Activated CD4-positive, alpha-beta T cell treated with anti-CD3 and anti-CD28 coated beads, Interleukin-2, amount 10 ng/mL, durations not matched to agents 24 days and 14 days (primary cell): ENCODE data around the gene GALNT18. TPM values are rescaled to one million over a fixed set of nuclear protein-coding genes. Genes with fewer than 3 reads are reported as not detected.

ENCODE experiments used
- DNase-seq: peaks from one replicate; pipeline ENCODE4 v3.0.0; 2022
- H3K27ac Mint-ChIP-seq: one replicate; pipeline ENCODE4 v1.8.0; 2022; ENCODE audit warnings: mild to moderate bottlenecking, mixed read lengths
- H3K27me3 Mint-ChIP-seq: one replicate; pipeline ENCODE4 v1.8.0; 2022; ENCODE audit warnings: mixed read lengths
- H3K36me3 Mint-ChIP-seq: one replicate; pipeline ENCODE4 v1.8.0; 2022; ENCODE audit warnings: low read depth, mild to moderate bottlenecking, mixed read lengths
- H3K4me1 Mint-ChIP-seq: one replicate; pipeline ENCODE4 v1.8.0; 2021; ENCODE audit warnings: mixed read lengths
- H3K4me3 Mint-ChIP-seq: one replicate; pipeline ENCODE4 v1.8.0; 2022; ENCODE audit warnings: mild to moderate bottlenecking, moderate library complexity, mixed read lengths
- H3K9me3 Mint-ChIP-seq: one replicate; pipeline ENCODE4 v1.8.0; 2021; ENCODE audit warnings: mixed read lengths
- intact Hi-C: fragments of 100-400 bp; cut with micrococcal nuclease; formaldehyde crosslinking; loops from one replicate; pipeline ENCODE4 v1.15.1; 2023
- total RNA-seq: library from RNA; stranded (reverse); gene quantifications from 2 replicates; pipeline ENCODE4 v1.2.3, GENCODE V29; 2022

GALNT18 gene
- total RNA-seq, 1 donor from 2014 or later, result 8.6 TPM

DNA sequence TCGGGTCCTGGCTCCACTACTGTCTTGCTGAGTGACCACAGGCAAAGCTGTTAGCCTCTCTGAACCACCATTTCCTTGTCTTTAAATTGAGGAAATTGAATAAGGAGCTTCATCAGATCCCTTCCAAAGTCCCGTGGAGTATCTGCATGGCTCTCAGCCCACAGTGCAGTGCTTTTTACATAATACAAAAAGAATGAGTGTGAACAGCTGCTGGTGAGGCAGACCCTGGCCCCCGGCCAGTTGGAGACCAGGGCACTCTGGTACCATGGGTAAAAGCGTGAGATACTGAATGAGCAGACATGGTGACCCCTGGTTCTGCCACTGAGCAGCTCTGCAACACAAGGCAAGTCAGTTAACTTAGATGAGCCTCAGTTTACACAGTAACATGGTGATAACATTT, 86.8 kb downstream of the GALNT18 start:
- no peaks in the 10 kb centered on the region for H3K36me3 Mint-ChIP-seq
- H3K4me1 Mint-ChIP-seq, result no peaks in the 10 kb centered on the region
- H3K4me3 Mint-ChIP-seq, result no peak overlapping the region
- H3K27ac Mint-ChIP-seq, result no peak overlapping the region
- no peaks in the 10 kb centered on the region for H3K27me3 Mint-ChIP-seq
- intact Hi-C loops, result no loop called here
- no peak for DNase-seq
- no peaks in the 10 kb centered on the region for H3K9me3 Mint-ChIP-seq

DNA sequence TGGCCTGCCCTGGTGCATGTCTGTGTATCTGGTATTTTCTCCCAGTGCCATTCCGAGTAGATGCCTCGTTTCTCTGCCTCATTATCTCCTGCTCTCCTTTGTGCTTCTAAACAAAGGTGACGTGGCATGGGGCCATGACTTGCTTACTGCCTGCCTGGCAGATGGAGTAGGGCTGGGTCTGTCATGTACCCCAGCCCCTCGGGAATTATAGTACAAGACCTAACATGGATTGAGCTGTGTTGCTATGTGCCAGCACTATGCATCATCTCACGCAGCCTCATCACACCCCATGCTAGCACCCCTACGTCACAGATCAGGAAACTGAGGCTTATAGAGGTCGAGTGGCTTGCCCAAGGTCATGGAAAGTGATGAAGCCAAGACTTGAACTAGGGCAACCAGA, 88.1 kb downstream of the GALNT18 start:
- no peak for DNase-seq
- intact Hi-C loops, result no loop called here
- H3K4me3 Mint-ChIP-seq, result no peak overlapping the region
- no peak overlapping the region for H3K27ac Mint-ChIP-seq
- H3K27me3 Mint-ChIP-seq, result no peaks in the 10 kb centered on the region
- no peaks in the 10 kb centered on the region for H3K9me3 Mint-ChIP-seq
- H3K4me1 Mint-ChIP-seq, result no peaks in the 10 kb centered on the region
- no peaks in the 10 kb centered on the region for H3K36me3 Mint-ChIP-seq

DNA sequence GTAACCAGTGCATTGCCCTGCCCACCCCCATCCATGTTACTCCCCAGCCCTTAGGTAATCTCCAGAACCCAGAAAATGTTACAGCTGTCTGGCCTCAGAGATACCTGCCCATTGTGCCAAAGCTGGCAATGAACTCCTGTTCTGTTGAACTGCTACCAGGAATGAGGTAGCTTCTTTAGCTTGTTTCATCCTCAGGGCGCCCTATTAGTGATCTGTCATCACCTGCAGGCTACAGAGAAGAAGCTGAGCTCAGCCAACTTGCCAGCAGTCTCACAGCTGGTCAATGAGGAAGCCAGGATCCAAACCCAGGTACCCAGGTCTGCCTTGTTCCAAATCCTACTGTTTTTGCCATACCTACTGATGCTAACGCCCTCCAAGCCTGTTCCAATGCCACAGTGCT, 88.7 kb downstream of the GALNT18 start:
- no peak overlapping the region for H3K4me3 Mint-ChIP-seq
- DNase-seq, result no peak
- no peaks in the 10 kb centered on the region for H3K4me1 Mint-ChIP-seq
- no peaks in the 10 kb centered on the region for H3K36me3 Mint-ChIP-seq
- no peaks in the 10 kb centered on the region for H3K27me3 Mint-ChIP-seq
- no peaks in the 10 kb centered on the region for H3K9me3 Mint-ChIP-seq
- intact Hi-C loops, result no loop called here
- H3K27ac Mint-ChIP-seq, result no peak overlapping the region

DNA sequence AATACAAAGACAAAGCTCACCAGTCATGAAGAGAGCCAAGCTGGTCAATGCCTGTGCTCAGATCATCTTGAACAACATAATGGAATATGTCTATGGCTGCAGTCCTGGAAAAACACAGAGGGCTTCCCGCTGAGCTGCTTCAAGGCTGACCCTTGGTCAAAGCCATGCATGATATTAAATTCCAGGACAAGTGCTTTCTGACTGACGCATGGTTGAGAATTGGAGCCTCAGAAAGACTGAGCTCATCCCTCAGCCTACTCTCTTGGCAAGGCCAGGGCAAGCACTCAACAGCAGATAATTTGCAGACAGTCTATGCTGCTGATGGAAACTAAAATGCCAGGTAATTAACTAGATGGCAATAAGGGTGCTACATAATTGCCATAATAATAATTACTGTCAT, 89.2 kb downstream of the GALNT18 start:
- no peak for DNase-seq
- Mint-ChIP-seq H3K27ac (no peak overlapping the region), H3K9me3 (no peaks in the 10 kb centered on the region), H3K27me3 (no peaks in the 10 kb centered on the region), H3K4me3 (no peak overlapping the region), H3K4me1 (no peaks in the 10 kb centered on the region), H3K36me3 (no peaks in the 10 kb centered on the region)
- intact Hi-C loops, result no loop called here

DNA sequence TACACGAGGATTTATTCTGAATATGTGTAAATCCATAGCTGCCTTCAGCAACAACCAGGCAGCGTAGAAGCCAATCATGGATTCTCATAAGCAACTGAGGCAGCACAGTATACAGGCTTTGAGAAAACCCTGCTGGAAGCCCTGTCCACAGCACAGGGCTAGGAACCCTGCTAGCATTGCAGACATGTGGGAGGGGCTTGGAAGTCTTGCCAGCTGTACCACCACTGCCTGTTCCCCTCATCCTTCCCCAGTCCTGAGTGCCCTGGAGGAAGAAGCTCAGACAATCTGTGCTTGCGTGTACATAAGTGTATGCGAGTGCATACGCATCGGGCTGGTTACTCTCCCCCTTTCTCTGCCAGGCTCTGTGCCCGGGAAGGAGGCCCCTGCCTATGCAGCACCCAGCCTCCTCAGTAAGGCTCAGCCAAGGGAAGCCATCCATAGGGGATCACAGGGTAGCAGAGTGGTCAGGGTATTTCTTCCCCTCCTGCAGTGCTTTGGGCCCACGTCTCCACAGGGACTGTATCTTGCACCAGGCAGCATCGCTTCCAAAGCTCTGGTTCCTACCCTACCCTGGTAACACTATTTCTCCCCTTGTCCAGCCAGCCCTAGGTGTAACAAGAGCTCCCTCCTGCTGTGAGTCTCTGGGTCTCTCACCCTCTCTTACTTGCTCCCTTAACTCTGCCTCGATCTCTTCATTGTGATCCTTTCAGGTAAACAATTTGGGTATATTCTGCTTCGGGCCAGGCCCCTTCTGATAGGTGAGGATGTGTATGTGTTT, 90.5 kb downstream of the GALNT18 start:
- H3K36me3 Mint-ChIP-seq, result no peaks in the 10 kb centered on the region

DNA sequence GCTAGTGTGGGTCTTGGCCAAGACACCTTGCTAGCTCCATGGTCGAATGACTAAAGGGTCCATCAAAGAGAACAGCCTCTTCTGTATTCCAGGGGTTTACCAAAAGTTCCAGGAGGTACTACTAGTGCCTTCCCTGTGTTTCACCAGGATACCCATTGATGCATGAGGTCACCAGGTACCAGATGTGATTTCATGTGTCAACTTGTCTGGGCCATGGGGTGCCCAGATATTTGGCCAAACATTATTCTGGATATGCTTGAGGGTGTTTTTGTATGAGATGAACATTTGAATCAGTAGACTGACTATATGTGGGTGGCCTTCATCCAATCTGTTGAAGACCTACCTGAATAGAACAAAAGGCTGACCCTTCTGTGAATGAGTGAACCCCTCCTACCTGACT, 92.8 kb downstream of the GALNT18 start:
- H3K27ac Mint-ChIP-seq, result no peak overlapping the region
- H3K27me3 Mint-ChIP-seq, result no peaks in the 10 kb centered on the region
- H3K36me3 Mint-ChIP-seq, result no peaks in the 10 kb centered on the region
- no peak for DNase-seq
- H3K9me3 Mint-ChIP-seq, result no peaks in the 10 kb centered on the region
- peaks cover 7% of the 10 kb centered on the region for H3K4me1 Mint-ChIP-seq
- intact Hi-C loops, result no loop called here
- no peak overlapping the region for H3K4me3 Mint-ChIP-seq

More for the DNA sequence above, 90.5 kb downstream of the GALNT18 start:
- Mint-ChIP-seq H3K4me1 (no peaks in the 10 kb centered on the region), H3K9me3 (no peaks in the 10 kb centered on the region), H3K27ac (no peak overlapping the region), H3K27me3 (no peaks in the 10 kb centered on the region), H3K4me3 (no peak overlapping the region)
- no peak for DNase-seq
- intact Hi-C loops, result no loop called here

DNA sequence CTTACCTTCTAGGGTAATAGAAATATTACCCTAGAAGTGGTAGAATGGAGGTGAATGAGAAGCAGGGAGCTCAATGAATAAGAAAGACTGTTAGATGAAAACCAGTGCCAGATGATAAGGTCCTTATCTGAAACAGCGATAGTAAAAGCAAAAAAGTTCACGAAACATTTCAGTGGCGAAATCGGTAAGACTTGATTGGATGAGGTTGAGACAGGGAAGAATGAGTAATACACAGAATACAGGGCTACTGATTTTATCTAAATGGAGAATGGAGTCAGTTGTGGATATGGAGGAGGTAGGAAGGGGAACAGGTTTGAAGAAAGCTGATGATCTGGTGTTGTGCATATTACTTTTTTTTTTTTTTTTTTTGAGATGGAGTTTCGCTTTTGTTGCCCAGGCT, 96.5 kb downstream of the GALNT18 start:
- H3K36me3 Mint-ChIP-seq, result no peaks in the 10 kb centered on the region
- intact Hi-C loops, result no loop called here
- H3K4me3 Mint-ChIP-seq, result no peak overlapping the region
- H3K9me3 Mint-ChIP-seq, result no peaks in the 10 kb centered on the region
- H3K27ac Mint-ChIP-seq, result no peak overlapping the region
- DNase-seq, result no peak
- peaks cover 19% of the 10 kb centered on the region for H3K4me1 Mint-ChIP-seq
- no peaks in the 10 kb centered on the region for H3K27me3 Mint-ChIP-seq

DNA sequence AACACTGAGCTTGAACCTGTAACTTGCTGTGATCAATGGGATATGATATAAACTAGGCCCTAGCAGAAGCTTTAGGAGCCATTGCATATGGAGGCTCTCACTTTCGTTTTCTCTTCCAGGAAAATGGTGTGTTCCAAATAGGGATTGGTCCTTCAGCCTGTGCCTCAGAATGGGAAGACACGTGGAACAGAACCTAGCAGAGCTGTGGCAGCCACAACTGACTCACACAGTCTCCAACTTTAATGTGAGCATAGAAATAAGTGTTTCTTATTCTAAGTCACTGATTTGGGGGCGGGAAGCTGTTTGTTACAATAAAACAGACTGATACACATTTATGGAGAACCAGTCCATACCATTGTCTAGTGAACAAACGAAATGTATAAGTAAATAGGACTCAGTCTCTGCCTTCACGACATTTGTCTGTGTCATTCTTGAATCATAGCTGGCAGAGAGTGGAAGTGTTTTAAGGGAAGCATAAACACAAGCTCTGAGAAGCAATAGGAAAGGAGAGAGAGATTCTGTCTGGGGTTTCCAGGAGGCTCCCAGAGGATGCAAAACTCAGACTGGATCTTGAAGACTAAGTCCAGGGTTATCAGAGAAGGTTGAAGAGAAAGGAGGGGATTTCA, 97.3 kb downstream of the GALNT18 start:
- Mint-ChIP-seq H3K36me3 (no peaks in the 10 kb centered on the region), H3K9me3 (no peaks in the 10 kb centered on the region), H3K4me3 (no peak overlapping the region), H3K27ac (no peak overlapping the region), H3K4me1 (peaks cover 20% of the 10 kb centered on the region), H3K27me3 (no peaks in the 10 kb centered on the region)
- no peak for DNase-seq
- intact Hi-C loops, result no loop called here

DNA sequence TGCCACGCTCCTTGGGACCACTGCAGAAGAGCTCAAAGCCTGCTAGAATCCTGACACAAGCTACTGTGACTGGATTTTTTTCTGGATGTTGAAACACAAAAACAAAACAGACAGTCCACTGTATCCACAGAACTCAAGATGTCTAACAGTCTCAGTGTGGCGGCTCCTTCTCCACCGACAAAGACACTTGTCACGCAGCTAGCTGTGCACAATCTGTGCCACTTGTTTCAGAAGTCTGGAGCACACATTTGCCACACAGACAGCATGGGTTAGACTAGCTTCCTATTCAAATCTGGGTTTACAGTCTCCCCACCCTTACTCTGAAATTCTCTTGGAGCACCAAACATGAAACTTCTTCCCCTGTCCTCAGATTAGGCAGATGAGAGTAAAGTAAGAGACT, 99.2 kb downstream of the GALNT18 start:
- no peak overlapping the region for H3K4me3 Mint-ChIP-seq
- intact Hi-C loops, result no loop called here
- H3K4me1 Mint-ChIP-seq, result peaks cover 20% of the 10 kb centered on the region
- H3K9me3 Mint-ChIP-seq, result no peaks in the 10 kb centered on the region
- DNase-seq, result no peak
- H3K27ac Mint-ChIP-seq, result no peak overlapping the region
- H3K36me3 Mint-ChIP-seq, result no peaks in the 10 kb centered on the region
- no peaks in the 10 kb centered on the region for H3K27me3 Mint-ChIP-seq

DNA sequence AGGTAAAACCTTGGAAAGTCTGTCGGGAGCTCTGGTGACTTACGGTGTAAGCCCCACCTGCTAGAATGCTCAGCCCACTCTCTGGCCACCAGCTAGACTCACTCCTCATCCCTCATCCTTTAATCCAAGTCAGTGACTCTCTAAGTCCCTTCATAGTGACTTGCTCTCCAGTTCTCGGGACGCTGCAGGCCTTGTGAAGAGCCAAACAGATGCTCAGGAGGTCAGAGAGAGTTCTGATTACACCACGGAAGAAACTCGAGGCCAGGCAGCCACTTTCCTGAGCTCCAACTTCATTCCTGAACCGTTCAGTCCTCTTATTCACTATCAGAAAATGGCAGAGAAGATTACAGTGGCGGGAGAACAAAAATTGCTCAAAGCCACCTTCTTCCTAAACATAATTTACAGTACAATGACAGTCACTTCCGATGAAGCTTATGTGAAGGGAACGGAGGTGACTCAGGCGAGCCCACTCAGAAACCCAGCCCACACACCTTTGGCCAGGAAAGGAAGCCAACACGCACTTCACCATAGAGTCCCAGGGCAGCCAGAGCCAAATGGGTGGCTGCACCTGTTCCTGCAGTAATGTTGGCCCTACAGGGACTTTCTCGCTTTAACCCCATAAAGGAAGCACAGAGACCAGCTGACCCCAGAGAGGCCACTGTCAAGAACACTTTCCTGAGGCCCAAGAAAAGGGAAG, 100.4 kb downstream of the GALNT18 start:
- intact Hi-C loops, result no loop called here
- DNase-seq, result no peak
- no peaks in the 10 kb centered on the region for H3K36me3 Mint-ChIP-seq
- peaks cover 20% of the 10 kb centered on the region for H3K4me1 Mint-ChIP-seq
- no peaks in the 10 kb centered on the region for H3K9me3 Mint-ChIP-seq
- H3K4me3 Mint-ChIP-seq, result no peak overlapping the region
- peak overlapping the region; percentile 60 for H3K27ac Mint-ChIP-seq
- no peaks in the 10 kb centered on the region for H3K27me3 Mint-ChIP-seq

DNA sequence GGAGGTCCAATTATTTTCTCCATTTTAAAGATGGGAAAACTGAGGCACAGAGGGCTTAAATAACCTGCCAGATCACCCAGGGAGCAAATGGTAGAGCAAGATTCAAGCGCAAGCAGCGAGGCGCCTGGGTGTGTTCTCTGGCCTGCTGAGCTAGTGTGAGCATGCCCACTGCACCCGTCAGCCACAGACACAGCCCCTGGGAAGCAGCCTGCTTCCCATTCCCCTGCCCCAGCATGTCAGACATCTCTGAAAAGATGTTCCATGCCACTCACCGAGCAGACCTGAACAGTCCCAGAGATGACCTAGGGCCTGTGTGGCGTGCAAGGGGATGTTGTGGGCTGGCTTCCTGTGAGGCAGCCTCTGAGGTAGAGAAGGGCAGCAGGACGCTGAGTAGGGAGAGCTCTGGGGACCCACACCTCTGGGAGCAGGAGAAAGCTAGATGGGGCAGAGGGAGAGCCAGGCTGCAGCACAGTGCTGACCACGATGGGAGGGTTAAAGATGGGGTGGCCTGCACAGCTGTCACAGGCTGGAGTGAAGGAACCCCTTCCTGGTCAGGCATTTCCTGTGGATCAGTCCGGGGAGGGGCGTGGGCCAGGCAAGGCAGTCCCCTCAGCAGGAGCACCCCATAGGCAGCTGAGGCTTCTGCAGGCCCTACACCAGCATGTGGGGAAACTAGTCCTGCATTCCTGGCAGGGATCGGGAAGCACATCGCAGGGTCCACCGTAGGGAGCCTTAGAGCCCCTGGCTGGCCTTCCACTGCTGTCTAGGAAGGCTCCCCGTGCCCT, 101.4 kb downstream of the GALNT18 start:
- H3K9me3 Mint-ChIP-seq, result no peaks in the 10 kb centered on the region
- no peak overlapping the region for H3K27ac Mint-ChIP-seq
- H3K27me3 Mint-ChIP-seq, result no peaks in the 10 kb centered on the region
- no peak for DNase-seq
- no peaks in the 10 kb centered on the region for H3K36me3 Mint-ChIP-seq
- H3K4me1 Mint-ChIP-seq, result peaks cover 20% of the 10 kb centered on the region
- intact Hi-C loops, result no loop called here
- no peak overlapping the region for H3K4me3 Mint-ChIP-seq

DNA sequence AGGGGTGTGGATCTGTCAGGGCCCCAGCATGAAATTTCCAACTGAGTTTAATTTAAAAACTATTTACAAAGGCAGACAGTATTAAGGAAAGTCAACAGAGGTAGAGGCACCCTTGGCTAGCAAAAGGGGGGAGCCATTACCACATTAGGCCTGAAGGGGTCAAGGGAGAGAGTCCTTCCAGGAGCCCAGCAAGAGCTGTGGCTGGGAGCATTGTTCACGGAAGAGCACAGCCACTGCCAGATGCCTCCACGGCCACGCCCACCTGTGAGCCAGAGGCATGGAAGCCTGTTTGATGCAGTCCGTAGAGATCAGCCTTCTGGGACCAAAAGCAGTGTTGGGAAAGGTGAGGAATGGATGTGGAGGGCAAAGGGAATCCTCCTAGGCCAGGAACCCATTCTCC, 102.6 kb downstream of the GALNT18 start:
- no peak for DNase-seq

DNA sequence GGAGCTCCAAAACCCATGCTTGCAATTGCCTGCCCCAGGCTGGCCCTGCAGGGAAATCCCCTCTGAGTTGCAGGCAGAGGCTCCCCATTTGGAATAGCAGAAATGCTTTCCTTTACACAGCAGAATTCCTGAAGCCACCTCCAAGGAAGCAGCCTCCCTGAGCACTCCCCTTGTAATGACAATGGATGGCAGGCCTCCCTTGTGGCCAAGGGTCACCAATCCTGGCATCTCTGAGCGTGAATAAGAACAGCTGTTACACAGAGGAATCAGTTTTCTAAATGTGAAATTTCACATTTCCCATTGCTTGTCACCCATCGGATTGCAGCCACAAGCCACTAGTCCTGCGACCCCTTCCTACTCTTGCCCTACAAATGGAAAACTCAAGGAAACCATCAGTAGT, 107.6 kb downstream of the GALNT18 start:
- Mint-ChIP-seq H3K36me3 (no peaks in the 10 kb centered on the region), H3K27ac (no peak overlapping the region), H3K27me3 (peaks cover 3% of the 10 kb centered on the region), H3K4me3 (no peak overlapping the region), H3K4me1 (no peaks in the 10 kb centered on the region), H3K9me3 (no peaks in the 10 kb centered on the region)
- DNase-seq, result no peak
- intact Hi-C loops, result no loop called here

More for the DNA sequence above, 102.6 kb downstream of the GALNT18 start:
- Mint-ChIP-seq H3K27ac (no peak overlapping the region), H3K4me3 (no peak overlapping the region), H3K4me1 (peaks cover 13% of the 10 kb centered on the region), H3K36me3 (no peaks in the 10 kb centered on the region), H3K27me3 (no peaks in the 10 kb centered on the region), H3K9me3 (no peaks in the 10 kb centered on the region)
- intact Hi-C loops, result no loop called here

DNA sequence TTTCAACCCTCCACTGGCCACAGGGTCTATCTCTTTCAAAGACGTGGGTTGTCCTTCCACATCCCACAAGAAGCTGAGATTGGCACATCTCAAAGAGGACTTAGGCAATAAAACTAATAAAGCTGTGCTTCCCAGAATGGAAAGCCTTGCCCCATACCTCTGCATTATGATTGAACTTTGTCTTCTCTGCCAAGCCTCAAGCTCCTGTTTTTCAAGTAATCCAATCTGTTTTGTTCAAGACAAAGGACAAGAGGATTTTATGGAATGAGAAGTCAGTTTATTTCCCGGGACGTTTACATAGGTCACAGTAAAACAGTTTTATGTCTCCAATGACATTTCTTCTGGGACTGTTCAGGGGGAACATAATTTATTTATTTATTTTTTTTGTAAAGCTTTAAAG, 108.4 kb downstream of the GALNT18 start:
- Mint-ChIP-seq H3K9me3 (no peaks in the 10 kb centered on the region), H3K27me3 (peaks cover 7% of the 10 kb centered on the region), H3K4me1 (no peaks in the 10 kb centered on the region), H3K4me3 (no peak overlapping the region), H3K27ac (no peak overlapping the region), H3K36me3 (no peaks in the 10 kb centered on the region)
- intact Hi-C loops, result no loop called here
- no peak for DNase-seq
